Upper lobe of left lung (tissue), 4 donors: ENCODE measurements around the gene CCDC85B.

Experiments used
- EP300 ChIP-seq, 4 donors: sonication (generic); formaldehyde crosslinking; IDR thresholded peaks; one replicate each; pipeline ENCODE4 v1.5.1; 2017; ENCODE audit warnings: antibody characterized with exemption in 4 of 4, control low read depth in 2 of 4
- POLR2A ChIP-seq, 4 donors: fragments of 450-650 bp; IDR thresholded peaks; one replicate each; pipeline ENCODE4 v1.5.1; 2016 to 2017; ENCODE audit warnings: antibody characterized with exemption in 4 of 4, mild to moderate bottlenecking in 2 of 4
- POLR2AphosphoS5 ChIP-seq, 2 donors: sonication (generic); formaldehyde crosslinking; IDR thresholded peaks; one replicate each; pipeline ENCODE4 v1.5.1; 2017; ENCODE audit warnings: antibody characterized with exemption in 2 of 2
- TF ChIP-seq, protein P1 (sequence below), 6 experiments: fragments of 450-650 bp in 4 of 6; fragments of 200-600 bp in 2 of 6; sonication (generic) in 2 of 6; IDR thresholded peaks; one replicate each; pipeline ENCODE4 v1.5.1; 2016 to 2019; ENCODE audit warnings: antibody characterized with exemption in 6 of 6

DNA sequence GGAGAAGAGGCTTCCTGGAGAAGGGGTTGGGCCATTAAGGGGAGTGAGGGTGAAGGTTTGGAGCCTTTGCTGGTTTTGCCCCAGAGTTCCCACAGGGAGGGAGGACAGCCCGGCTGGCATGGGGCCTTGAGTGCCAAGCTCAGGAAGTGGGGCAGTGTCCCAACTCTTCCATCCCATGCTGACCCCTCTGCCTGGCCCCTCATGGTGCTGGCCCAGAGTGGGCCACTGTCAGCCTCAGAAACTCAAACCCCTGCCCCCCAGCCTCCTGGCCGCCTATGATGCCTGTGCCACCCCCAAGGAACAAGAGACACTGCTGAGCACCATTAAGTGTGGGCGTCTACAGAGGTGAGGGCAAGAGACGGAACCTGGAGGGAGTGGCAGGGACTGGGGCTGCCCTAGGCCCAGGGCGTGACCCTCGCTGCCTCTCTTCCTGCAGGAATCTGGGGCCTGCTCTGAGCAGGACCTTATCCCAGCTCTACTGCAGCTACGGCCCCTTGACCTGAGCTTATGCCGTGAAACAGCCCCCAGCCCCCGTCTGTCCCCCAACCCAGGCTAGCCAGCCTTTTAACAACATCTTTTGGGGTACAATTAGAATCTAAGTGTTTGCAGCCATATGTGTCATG is 24.8 kb upstream of the CCDC85B start:
- TF ChIP-seq, protein P1, sequence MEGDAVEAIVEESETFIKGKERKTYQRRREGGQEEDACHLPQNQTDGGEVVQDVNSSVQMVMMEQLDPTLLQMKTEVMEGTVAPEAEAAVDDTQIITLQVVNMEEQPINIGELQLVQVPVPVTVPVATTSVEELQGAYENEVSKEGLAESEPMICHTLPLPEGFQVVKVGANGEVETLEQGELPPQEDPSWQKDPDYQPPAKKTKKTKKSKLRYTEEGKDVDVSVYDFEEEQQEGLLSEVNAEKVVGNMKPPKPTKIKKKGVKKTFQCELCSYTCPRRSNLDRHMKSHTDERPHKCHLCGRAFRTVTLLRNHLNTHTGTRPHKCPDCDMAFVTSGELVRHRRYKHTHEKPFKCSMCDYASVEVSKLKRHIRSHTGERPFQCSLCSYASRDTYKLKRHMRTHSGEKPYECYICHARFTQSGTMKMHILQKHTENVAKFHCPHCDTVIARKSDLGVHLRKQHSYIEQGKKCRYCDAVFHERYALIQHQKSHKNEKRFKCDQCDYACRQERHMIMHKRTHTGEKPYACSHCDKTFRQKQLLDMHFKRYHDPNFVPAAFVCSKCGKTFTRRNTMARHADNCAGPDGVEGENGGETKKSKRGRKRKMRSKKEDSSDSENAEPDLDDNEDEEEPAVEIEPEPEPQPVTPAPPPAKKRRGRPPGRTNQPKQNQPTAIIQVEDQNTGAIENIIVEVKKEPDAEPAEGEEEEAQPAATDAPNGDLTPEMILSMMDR (IDR thresholded peaks at IDR 0.05) = no peak
- TF ChIP-seq POLR2A (IDR thresholded peaks at IDR 0.05) (no peak), EP300 (IDR thresholded peaks at IDR 0.05) (no peak), POLR2AphosphoS5 (IDR thresholded peaks at IDR 0.05) (no peak)
